NCI-H1694 treated with DMSO at 0.1 percent for 48 hours (cell line): ENCODE measurements around the gene CDH5.
A peak's percentile ranks its signal among the peaks of the same experiment; 100 is the strongest.
"Not testable (repeated sequence)": the region's sequence is repeated elsewhere in the genome, so short reads cannot be mapped to it uniquely, and the experiment has no call there.

ENCODE experiments used
- DNase-seq: peaks from one replicate; lab custom pipeline; 2025; lab: John Stamatoyannopoulos, UW

CDH5 gene

GRCh38 chr16:66366433-66367299 is at the start of gene CDH5:
CDH5 (plus strand) TSS chr16:66366691; CDS start chr16:66379338, 12,647 bp downstream.
- DNase-seq: peak; percentile 19

- DNase-seq: no peak
These were observed 48.0 kb upstream of the CDH5 start for GRCh38 chr16:66318505-66318904.

GRCh38 chr16:66320774-66321173 is 45.7 kb upstream of the CDH5 start:
- no peak for DNase-seq

DNA sequence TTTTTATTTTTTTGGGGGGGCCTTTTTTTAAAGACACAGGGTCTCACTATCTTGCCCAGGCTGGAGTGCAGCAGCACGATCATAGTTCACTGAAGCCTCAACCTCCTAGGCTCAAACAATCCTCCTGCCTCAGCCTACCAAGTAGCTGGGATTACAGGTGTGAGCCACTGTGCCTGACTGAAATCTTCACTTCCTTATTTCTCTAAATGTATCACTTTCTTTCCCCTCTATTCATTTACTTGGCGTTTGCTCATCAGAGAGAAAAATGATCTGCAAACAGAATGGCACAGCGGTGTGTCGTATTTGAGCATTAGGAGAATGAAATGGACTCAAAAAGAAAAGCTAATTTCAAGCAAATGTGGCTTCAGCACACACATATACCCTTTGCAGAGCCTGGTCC is 44.3 kb upstream of the CDH5 start:
- no peak for DNase-seq

GRCh38 chr16:66324815-66325515 is 41.5 kb upstream of the CDH5 start:
- DNase-seq: peak; percentile 65

DNA sequence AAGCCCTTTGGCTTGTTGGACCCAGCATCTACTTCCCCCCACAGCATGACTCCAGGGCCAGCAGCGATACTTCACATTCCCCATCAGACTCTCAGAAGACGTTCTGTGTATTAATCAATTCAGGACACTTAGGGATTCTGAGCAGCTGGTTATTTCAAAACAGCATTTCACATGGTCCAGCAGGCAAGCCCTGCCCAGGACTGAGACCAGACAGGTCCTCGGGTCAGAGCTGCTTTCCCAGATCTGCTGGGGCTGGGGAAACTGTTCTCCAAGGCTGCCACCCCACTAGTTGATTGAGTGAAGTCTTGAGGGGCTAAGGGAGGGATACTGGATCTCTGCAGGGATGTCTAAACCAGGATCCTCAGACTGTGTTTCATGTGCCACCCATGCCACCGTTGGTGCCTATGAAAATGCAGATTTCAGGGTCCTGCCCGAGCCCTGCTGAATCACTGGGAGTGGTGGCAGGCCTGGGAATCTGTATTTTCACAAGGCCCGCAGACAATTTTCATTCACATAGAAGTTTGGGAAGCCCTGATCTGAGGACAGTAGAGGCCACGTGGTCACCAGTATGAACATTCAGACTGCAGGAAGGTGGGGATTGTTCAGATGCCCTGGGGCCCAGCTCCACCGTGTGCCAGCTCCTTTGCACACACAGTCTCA is 40.6 kb upstream of the CDH5 start:
- no peak for DNase-seq

GRCh38 chr16:66326991-66327513 is 39.4 kb upstream of the CDH5 start:
- DNase-seq: no peak

DNA sequence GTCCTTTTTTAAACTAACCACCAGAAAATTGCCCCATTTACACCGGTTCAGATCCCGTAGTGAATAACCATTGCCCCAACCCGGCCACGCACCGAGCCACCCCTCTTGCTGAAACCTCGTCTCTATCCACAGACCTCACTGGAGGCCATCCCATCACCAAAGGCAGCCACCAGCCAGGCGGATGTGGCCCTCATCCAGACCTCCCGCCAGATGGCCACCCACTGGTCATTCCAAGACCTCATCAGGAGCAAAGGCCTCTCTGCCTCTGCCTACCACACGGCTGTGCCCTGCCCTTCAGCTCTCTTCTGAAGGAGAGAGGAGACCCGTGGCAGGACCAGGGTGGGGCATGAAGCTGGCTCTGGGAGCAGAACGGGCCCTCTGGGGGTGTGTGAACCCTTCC is 38.2 kb upstream of the CDH5 start:
- no peak for DNase-seq

DNA sequence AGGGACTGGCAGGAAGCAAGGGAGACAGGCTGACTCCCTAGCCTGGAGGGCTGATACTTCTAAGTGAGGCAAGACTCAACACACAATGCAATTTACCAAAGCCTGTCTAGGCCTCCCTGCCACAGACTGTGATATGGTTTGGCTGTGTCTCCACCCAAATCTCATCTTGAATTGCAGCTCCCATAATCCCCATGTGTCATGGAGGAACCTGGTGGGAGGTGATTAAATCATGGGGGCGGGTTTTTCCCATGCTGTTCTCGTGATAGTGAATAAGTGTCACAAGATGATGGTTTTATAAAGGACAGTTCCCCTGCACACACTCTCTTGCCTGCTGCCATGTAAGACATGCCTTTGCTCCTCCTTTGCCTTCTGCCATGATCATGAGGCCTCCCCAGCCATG is 35.0 kb upstream of the CDH5 start:
- not testable (repeated sequence) for DNase-seq

DNA sequence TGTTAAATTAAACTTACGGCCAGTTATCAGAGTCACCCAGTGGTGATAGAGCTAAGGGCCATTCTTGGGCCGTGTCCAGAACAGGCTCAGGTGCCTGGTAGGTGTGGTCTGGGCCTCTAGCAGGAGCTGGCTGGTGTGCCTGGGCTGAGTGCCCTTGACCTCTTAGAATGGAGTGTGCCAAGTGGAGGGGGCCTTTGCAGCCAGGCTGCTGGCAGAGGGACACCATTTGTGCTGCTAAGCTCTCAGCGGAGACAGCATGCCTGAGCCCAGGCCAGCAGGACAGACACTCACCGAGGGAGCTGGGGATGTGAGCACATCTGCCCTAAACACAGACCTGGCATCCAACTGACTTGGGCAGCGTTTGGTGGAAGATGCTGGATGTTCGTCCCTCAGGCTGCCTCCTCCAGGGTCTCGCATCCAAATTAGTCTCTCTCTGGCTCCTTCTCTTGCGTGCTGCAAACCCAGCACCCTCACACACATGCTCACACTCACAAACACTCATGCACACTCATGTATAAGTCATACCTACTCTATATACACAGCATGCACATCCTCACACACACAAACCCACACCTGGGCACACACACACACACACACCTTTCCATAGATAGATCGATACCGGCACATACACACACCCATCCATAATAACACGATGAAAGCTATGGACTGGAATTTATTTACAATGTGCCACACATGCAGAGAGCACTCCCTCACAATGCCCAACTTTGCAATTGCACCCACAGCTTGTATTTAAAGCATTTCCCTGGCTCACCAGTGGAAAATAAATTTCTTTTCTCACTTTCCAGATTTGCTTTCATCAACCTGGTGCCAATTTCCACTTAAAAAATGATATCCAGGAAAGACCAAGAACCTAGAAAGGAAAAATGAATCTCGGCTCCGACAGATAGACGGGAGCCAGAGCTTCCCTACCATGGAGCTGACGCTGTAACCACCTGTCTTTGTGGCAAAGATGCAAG is 33.6 kb upstream of the CDH5 start:
- no peak for DNase-seq

- DNase-seq: no peak
These were observed 31.5 kb upstream of the CDH5 start for GRCh38 chr16:66334853-66335574.

GRCh38 chr16:66335704-66336329 is 30.7 kb upstream of the CDH5 start:
- no peak for DNase-seq

DNA sequence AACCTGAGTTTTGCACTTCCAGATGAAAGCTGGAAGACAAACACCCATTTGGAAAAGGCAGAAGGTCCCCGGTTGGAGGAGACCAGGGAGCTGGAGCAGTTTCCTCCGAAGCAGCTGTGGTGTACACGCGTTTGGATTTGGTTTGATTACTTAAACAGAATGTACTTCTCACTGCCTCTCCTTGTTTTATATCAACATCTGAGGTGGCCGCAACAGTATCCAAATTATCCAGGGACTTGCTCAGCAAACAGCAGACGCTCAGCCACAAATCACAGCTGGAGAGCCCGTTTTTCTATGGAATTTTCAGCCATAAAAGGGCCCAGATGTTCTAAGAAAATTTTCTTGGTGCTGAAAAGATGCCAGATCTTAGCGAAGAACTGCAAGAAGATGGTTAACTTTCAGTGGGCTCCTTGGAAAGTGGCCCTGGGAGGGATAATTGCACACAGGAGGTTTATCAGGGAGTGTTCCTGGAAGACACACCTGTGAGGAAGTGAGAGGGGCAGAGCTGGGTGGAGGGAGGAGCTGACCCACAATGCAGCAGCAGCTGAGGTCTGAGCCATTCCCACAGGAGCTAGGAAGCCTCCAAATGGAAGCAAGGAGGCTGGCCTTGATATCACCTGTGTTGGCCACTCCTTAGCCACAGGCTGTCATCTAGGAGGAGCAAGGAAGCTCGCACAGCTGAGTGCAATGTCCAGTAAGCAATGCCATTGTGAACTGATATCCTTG is 28.9 kb upstream of the CDH5 start:
- no peak for DNase-seq

GRCh38 chr16:66342294-66342900 is 24.1 kb upstream of the CDH5 start:
- peak; percentile 30 for DNase-seq

- DNase-seq: peak; percentile 29
These were observed 21.9 kb upstream of the CDH5 start for GRCh38 chr16:66344533-66345145.

GRCh38 chr16:66346221-66346620 is 20.3 kb upstream of the CDH5 start:
- no peak for DNase-seq

DNA sequence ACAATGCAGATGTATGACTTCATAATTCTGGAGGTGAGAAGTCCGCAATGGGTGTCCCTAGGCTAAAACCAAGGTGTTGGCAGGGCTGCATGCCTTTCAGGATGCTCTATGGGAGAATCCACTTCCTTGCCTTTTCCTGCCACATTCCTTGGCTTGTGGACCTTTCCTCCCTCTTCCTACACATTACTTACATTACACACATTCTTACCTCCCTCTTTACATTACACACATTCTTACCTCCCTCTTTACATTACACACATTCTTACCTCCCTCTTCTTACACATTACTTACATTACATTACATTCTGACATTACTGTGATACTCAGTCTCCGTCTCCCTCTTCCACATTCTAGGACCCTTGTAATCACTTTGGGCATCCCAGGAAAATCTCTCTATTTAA is 14.2 kb upstream of the CDH5 start:
- no peak for DNase-seq

DNA sequence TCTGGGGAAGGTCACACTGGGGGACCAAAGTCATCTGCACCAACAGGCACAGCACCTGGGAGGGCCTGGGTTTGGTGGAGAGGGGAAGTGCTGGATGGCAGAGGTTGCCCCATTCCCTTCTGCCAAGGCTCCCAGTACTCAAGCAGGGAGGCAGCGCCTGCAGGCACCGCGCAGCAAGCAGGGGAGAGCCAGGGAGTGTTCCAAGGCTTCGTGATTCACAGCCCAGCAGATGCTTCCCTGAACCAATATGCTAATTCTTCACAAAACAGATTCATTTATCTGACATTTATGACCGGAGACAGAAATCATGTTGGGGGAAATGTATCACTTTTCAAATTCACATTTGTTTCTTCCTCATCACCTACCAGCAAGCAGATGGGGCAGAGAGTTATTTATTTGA is 13.4 kb upstream of the CDH5 start:
- DNase-seq: peak; percentile 34
